DMS53 treated with DMSO at 0.1 percent for 48 hours (cell line): ENCODE measurements around the gene NLRC3.
A peak's percentile ranks its signal among the peaks of the same experiment; 100 is the strongest.
"Not testable (repeated sequence)": the region's sequence is repeated elsewhere in the genome, so short reads cannot be mapped to it uniquely, and the experiment has no call there.

Source experiments
- DNase-seq: peaks from one replicate; lab custom pipeline; 2025; ENCODE audit not compliant: unreplicated experiment; lab: John Stamatoyannopoulos, UW

The NLRC3 gene

GRCh38 chr16:3577302-3577752, at the start of gene NLRC3:
Gene NLRC3, minus strand, starts transcription at chr16:3577403. Its CDS starts 12,367 bp downstream, at chr16:3565036.
- DNase-seq, result no peak

- peak; percentile 34 for DNase-seq
Measured at GRCh38 chr16:3625911-3626732, 48.9 kb upstream of the NLRC3 start.

- DNase-seq, result no peak
Measured at GRCh38 chr16:3625331-3625730, 48.1 kb upstream of the NLRC3 start.

GRCh38 chr16:3623642-3624041, 46.4 kb upstream of the NLRC3 start:
- no peak for DNase-seq

- peak; percentile 5 for DNase-seq
Measured at GRCh38 chr16:3618769-3619141, 41.6 kb upstream of the NLRC3 start.

GRCh38 chr16:3612510-3613466, 35.6 kb upstream of the NLRC3 start:
- DNase-seq, result no peak

- peak; percentile 77 for DNase-seq
Measured at GRCh38 chr16:3611146-3611975, 34.2 kb upstream of the NLRC3 start, which contains the start of gene SLX4. Gene SLX4, minus strand, starts transcription at chr16:3611606. Its CDS starts 2,642 bp downstream, at chr16:3608964.

- DNase-seq, result no peak
Measured at GRCh38 chr16:3610698-3611145, 33.5 kb upstream of the NLRC3 start.

- DNase-seq, result no peak
Measured at GRCh38 chr16:3609895-3610697, 32.9 kb upstream of the NLRC3 start.

- not testable (repeated sequence) for DNase-seq
Measured at GRCh38 chr16:3608976-3609375, 31.8 kb upstream of the NLRC3 start.

- DNase-seq, result no peak
Measured at GRCh38 chr16:3608069-3608468, 30.9 kb upstream of the NLRC3 start.

GRCh38 chr16:3607634-3608033, 30.4 kb upstream of the NLRC3 start:
- DNase-seq, result no peak

- DNase-seq, result no peak
Measured at GRCh38 chr16:3607161-3607560, 30.0 kb upstream of the NLRC3 start.

GRCh38 chr16:3606441-3606840, 29.2 kb upstream of the NLRC3 start:
- no peak for DNase-seq

- no peak for DNase-seq
Measured at GRCh38 chr16:3602320-3602653, 25.1 kb upstream of the NLRC3 start.

GRCh38 chr16:3601614-3602319, 24.6 kb upstream of the NLRC3 start:
- no peak for DNase-seq

GRCh38 chr16:3599922-3600321, 22.7 kb upstream of the NLRC3 start:
- DNase-seq, result no peak

- no peak for DNase-seq
Measured at GRCh38 chr16:3599121-3599520, 21.9 kb upstream of the NLRC3 start.

GRCh38 chr16:3598236-3598635, 21.0 kb upstream of the NLRC3 start:
- no peak for DNase-seq
